SK-N-MC (cell line): Measurements from ENCODE around the gene RNU5B-1.

ENCODE experiments used
- EZH2 ChIP-seq: fragments of 200-600 bp; sonication (generic); IDR thresholded peaks from one replicate; pipeline ENCODE4 v1.6.1; 2017; ENCODE audit warnings: antibody characterized with exemption
- FOXP2 ChIP-seq: optimal IDR thresholded peaks from 2 replicates; pipeline ENCODE3; 2011; ENCODE audit warnings: mild to moderate bottlenecking, moderate library complexity; ENCODE audit not compliant: insufficient read depth; ENCODE audit errors: extremely low read length, control extremely low read depth
- POLR2AphosphoS5 ChIP-seq: IDR thresholded peaks from 2 replicates; pipeline ENCODE4 v1.6.1; 2012; ENCODE audit warnings: mild to moderate bottlenecking, low read depth, low read length, borderline replicate concordance

DNA sequence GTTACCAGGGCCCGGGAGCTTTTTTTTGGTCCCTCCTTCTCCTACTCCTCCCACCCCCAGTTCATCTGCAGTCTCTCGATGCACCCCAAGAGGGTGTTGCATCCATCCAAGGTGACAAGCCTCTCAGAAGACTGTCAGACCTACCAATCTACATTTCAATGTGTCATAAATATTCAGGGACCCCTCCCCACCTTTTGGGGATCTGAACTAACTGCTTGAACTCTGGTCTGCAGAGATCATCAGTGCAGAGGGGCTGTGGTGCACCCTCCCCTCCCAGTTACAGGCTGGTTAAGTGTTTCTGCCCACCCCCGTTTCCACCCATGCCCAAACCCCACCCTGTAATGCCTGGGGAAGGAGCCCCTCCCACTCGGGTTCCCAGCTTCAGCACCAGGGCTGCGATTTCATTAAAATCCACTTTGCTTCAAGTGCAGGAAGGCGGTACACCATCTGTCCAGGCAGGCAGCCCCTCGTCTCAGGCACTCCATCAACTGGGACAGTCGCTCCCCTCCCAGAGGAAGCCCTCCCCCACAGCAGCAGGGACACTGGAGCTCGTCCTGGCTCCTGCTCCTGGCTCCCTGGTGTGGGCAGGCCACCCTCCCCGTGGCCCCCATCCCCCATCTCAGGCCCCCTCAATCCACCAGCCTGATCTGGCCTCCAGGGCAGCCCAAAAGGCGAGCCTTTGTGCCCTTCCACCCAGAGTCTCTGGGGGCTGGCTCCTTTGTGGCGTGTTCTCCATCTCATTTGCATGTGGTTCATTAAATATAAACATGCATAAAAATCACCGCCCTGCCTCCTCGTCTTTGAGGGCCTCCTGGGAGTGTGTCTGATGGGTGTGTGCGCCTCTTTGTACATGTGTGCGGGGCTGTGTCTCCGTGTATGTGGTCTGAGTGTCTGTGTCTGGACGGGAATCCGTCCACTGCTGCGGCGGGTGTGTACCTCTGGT is 32.3 kb downstream of the RNU5B-1 start:
- TF ChIP-seq EZH2: no peak
- 0 out of 2 replicates have a peak, but pooled peaks have one; percentile 15 for TF ChIP-seq POLR2AphosphoS5
- no peak for TF ChIP-seq FOXP2
